GM21529 (cell line): ENCODE results near the gene DHCR7.

Experiments used
- ATAC-seq: cut with Tn5 transposase; IDR thresholded peaks from one replicate; pipeline ENCODE4 v1.9.1; 2021; ENCODE audit not compliant: unreplicated experiment

Gene DHCR7

GRCh38 chr11:71477641-71478527, 29.7 kb upstream of the DHCR7 start:
- no peak for ATAC-seq

- ATAC-seq, result no peak
These were observed 28.9 kb upstream of the DHCR7 start for GRCh38 chr11:71476926-71477640.

- no peak for ATAC-seq
These were observed 27.8 kb upstream of the DHCR7 start for GRCh38 chr11:71476031-71476430.

- ATAC-seq, result no peak
These were observed 26.7 kb upstream of the DHCR7 start for GRCh38 chr11:71474771-71475483.

GRCh38 chr11:71474141-71474770, 26.1 kb upstream of the DHCR7 start:
- ATAC-seq, result no peak

- no peak for ATAC-seq
These were observed 25.5 kb upstream of the DHCR7 start for GRCh38 chr11:71473793-71474080.

- no peak for ATAC-seq
These were observed 25.0 kb upstream of the DHCR7 start for GRCh38 chr11:71472941-71473792.

GRCh38 chr11:71472357-71472885, 24.2 kb upstream of the DHCR7 start:
- ATAC-seq, result no peak

GRCh38 chr11:71470946-71471345, 22.8 kb upstream of the DHCR7 start:
- no peak for ATAC-seq

- ATAC-seq, result no peak
These were observed 19.0 kb upstream of the DHCR7 start for GRCh38 chr11:71467164-71467563.

- no peak for ATAC-seq
These were observed 18.2 kb upstream of the DHCR7 start for GRCh38 chr11:71466358-71466757.

- no peak for ATAC-seq
These were observed 16.9 kb upstream of the DHCR7 start for GRCh38 chr11:71465054-71465453.

GRCh38 chr11:71463331-71464211, 15.4 kb upstream of the DHCR7 start:
- ATAC-seq, result no peak

GRCh38 chr11:71462726-71463125, 14.5 kb upstream of the DHCR7 start:
- ATAC-seq, result no peak

GRCh38 chr11:71461696-71462095, 13.5 kb upstream of the DHCR7 start:
- ATAC-seq, result no peak

- ATAC-seq, result no peak
These were observed 11.7 kb upstream of the DHCR7 start for GRCh38 chr11:71459767-71460320.

GRCh38 chr11:71459076-71459766, 11.0 kb upstream of the DHCR7 start:
- no peak for ATAC-seq
